ENCODE data around the gene GPRC5B.

DNA sequence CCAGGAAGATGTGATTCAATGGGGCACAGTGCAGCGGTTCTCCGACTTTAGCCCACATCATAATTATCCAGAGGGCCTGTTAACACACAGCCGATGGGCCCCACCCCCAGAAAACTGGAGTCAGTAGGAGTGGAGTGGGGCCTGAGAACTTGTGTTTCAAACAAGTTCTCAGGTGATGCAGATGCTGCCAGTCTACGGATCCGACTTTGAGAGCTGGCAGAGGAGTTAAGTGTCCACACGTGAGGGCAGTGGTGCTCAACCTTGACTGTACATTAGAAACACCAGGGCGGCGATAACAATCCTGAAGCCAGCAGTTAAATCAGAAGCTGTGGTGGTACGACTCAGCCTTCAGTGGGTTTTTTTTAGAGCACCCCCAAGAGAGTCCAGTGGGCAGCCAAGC lies 75.0 kb downstream of the GPRC5B start:
- TF ChIP-seq, protein P1, sequence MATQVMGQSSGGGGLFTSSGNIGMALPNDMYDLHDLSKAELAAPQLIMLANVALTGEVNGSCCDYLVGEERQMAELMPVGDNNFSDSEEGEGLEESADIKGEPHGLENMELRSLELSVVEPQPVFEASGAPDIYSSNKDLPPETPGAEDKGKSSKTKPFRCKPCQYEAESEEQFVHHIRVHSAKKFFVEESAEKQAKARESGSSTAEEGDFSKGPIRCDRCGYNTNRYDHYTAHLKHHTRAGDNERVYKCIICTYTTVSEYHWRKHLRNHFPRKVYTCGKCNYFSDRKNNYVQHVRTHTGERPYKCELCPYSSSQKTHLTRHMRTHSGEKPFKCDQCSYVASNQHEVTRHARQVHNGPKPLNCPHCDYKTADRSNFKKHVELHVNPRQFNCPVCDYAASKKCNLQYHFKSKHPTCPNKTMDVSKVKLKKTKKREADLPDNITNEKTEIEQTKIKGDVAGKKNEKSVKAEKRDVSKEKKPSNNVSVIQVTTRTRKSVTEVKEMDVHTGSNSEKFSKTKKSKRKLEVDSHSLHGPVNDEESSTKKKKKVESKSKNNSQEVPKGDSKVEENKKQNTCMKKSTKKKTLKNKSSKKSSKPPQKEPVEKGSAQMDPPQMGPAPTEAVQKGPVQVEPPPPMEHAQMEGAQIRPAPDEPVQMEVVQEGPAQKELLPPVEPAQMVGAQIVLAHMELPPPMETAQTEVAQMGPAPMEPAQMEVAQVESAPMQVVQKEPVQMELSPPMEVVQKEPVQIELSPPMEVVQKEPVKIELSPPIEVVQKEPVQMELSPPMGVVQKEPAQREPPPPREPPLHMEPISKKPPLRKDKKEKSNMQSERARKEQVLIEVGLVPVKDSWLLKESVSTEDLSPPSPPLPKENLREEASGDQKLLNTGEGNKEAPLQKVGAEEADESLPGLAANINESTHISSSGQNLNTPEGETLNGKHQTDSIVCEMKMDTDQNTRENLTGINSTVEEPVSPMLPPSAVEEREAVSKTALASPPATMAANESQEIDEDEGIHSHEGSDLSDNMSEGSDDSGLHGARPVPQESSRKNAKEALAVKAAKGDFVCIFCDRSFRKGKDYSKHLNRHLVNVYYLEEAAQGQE (IDR thresholded peaks at IDR 0.05; ENCODE audit: low read depth), result no peak
- TF ChIP-seq TCF12 (IDR thresholded peaks at IDR 0.05; ENCODE audit: low read depth) (no peak), FOXM1 (IDR thresholded peaks at IDR 0.05; ENCODE audit: borderline replicate concordance, low read depth) (no peak), RAD21 (IDR thresholded peaks at IDR 0.05; ENCODE audit: low read depth) (no peak), YY1 (IDR thresholded peaks at IDR 0.05; ENCODE audit: low read depth) (no peak), EP300 (IDR thresholded peaks at IDR 0.05; ENCODE audit: borderline replicate concordance) (no peak), MAX (IDR thresholded peaks at IDR 0.05) (no peak), TAF1 (IDR thresholded peaks at IDR 0.05; ENCODE audit: low read depth) (no peak)

All from Ishikawa (cell line).